ENCODE data around the gene FAM98C. TPM values are rescaled to one million over a fixed set of nuclear protein-coding genes. Genes with fewer than 3 reads are reported as not detected.

FAM98C gene
- total and polyA plus RNA-seq, 2 experiments from 2014 or later = 13.8 to 27.3 TPM

DNA sequence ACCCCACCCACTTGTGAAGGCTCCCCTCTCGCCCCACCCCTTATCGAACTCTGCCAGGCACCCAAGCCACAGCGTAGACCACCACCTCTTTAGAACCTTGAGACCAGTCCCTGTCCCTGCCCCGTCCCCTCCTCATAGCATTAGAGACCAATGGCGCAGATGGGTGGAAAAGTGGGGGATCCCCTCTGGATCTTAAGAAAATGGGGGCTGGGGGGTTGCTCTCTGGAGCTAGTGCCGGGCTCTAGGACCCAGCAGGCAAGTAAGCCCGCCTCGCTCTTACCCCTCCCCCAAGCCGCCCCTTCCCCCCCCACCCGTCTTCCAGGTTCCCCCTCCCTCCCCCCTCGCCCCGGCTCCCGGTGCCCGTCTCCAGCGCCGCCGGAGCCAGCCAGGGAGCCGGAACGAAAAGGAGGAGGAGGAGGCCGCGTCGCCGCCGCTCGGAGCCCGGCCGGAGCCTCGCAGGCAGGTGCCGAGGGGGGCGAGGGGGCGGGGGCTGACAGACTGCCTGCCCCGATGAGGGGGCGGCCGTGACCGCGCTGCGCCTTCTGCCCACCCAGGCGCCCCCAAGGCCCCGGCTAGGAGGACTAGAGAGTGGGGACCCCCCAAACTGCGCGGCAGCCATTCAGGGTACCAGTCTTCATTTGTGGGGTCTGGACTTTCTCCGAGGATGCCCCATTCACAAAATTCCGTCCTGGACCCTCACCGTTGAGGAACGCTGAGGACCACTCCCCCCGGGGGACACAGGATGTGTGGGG lies 14.4 kb upstream of the FAM98C start, which contains the start of gene SPRED3:
Gene SPRED3, plus strand, starts transcription at position 349 of the 752 bp plus-strand sequence. CDS start 1,606 bp downstream, outside the sequence.
- Histone ChIP-seq H4K20me1 (ENCODE audit: insufficient read depth) (no peaks in the 10 kb centered on the region), H3K4me2 (ENCODE audit: unreplicated experiment) (peak within 1 kb of the TSS; percentile 88), H2AFZ (peak within 1 kb of the TSS; percentile 86), H3F3A (ENCODE audit: insufficient read depth) (0 out of 2 replicates have a peak, but pooled peaks cover 10% of the 10 kb centered on the region), H3K9me3 (ENCODE audit: low read depth) (no peaks in the 10 kb centered on the region), H3K9me2 (ENCODE audit: insufficient read depth) (no peaks in the 10 kb centered on the region), H3K27ac (peak within 1 kb of the TSS; percentile 68), H3K79me2 (ENCODE audit: insufficient read depth) (no peaks in the 10 kb centered on the region), H3K4me1 (ENCODE audit: insufficient read depth) (peaks cover 14% of the 10 kb centered on the region), H3K9ac (peak within 1 kb of the TSS; percentile 78), H3K36me3 (ENCODE audit: low read depth) (no peaks in the 10 kb centered on the region), H3K4me3 (peak within 1 kb of the TSS; percentile 93), H3K27me3 (replicated peaks; ENCODE audit: insufficient read depth) (no peaks in the 10 kb centered on the region)
- TF ChIP-seq EZH2 (IDR thresholded peaks at IDR 0.05; ENCODE audit: insufficient read depth, poor library complexity, severe bottlenecking) = no peak
- TF ChIP-seq EZH2phosphoT487 (IDR thresholded peaks at IDR 0.05; ENCODE audit: insufficient read depth, low read depth) = no peak
- in situ Hi-C loops (cut with MboI) = no loop called here
- peak; percentile 74 for DNase-seq
- WGBS, 2 experiments (ENCODE audit: low coverage in 1 of 2, low lambda C conversion rate in 2 of 2, missing lambda C conversion rate in 2 of 2) = 1 to 2% methylated on average over 10 to 43 of the region's 46 CpGs

DNA sequence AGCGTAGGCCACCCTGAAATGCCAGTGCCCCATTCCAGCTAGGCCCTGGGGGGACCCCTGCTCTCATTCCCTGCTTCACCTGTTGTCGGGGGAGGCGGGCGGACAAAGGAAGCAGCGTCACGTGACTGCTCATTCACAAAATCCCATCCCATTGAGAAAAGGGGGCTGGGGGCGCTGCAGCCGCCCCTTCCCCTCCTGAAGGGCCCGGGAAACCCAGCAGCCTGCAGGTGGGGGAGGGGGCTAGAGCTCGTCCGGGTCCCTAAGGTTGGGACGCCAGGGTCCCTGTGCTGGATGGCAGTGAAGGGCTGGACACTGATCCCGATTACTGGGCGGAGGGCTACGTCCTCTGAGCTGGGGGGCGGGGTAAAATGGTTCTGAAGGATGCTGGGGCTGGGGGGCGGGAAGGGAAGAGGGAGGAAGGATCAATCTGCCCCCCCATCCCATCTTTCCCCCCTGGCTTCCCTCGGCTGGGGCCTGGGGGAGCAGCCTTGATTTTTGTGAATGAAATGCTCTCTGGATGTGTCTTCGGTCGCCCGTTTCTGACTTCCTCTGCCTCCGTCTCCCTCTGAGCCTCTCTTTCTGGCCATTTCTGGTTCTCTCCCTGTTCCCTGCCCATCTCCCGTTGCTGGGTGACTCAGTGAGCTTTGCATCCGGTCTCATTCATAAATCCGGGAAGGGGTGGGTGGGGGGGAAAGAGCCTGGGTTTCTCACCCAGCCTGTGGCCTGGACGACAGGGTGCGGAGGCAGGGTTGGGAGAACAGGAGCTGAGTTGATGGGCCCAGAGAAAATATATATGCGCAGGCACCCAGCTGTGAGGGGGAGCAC lies 13.6 kb upstream of the FAM98C start:
- in situ Hi-C loops (cut with MboI) = no loop called here
- DNase-seq = peak; percentile 91

DNA sequence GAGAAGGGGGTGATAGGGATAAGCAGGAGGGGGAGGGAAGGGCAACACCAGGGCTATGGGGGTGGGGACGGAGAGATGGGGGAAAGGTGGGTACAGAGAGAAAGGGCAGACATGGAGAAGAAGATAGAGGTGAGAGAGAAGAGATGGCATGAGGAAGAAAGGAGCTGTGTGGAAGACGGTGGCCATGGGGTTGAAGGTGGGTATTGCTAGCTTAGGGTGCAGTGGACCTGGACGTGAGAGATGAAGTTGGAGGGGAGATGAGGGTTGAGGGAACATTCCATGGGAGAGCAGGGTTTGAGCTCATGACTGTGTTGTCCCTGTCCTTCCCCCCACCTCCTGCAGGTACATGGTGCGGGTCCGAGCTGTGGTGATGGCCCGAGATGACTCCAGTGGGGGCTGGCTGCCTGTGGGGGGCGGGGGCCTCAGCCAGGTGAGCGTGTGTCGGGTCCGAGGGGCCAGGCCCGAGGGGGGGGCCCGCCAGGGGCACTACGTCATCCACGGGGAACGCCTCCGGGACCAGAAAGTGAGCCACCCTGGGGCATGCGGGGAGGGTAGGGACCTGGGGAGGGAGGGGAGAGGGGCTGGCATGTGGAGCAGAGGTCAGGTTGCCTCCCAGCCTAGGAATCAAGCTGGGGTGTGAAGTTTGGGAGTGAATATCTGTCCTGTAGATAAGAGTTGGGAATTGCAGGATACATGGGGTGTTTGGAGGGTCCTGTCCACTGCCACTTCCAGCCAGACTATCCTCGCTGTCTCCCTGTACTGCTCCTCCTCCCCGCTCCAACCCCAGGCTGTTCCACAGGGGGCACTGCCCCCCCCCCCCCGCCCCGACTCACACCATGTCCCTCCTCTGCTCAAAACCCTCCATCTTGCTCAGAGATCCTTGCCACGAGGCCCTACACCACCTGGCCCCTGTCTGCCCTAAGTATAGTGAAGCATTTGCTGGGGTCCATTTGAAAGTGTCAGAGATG lies 12.7 kb upstream of the FAM98C start:
- in situ Hi-C loops (cut with MboI) = no loop called here
- Histone ChIP-seq H3K9ac (peak overlapping the region; percentile 78), H3K27ac (peak overlapping the region; percentile 28; the same call in 1 of the 2 replicates), H3K4me2 (ENCODE audit: unreplicated experiment) (peak overlapping the region; percentile 50), H4K20me1 (ENCODE audit: insufficient read depth) (no peaks in the 10 kb centered on the region), H3K36me3 (ENCODE audit: low read depth) (no peaks in the 10 kb centered on the region), H3K4me3 (peak overlapping the region; percentile 93), H3K9me3 (ENCODE audit: low read depth) (no peaks in the 10 kb centered on the region), H2AFZ (no peak overlapping the region), H3K79me2 (ENCODE audit: insufficient read depth) (no peaks in the 10 kb centered on the region), H3K9me2 (ENCODE audit: insufficient read depth) (no peaks in the 10 kb centered on the region), H3F3A (ENCODE audit: insufficient read depth) (0 out of 2 replicates have a peak, but pooled peaks cover 10% of the 10 kb centered on the region), H3K27me3 (replicated peaks; ENCODE audit: insufficient read depth) (no peaks in the 10 kb centered on the region), H3K4me1 (ENCODE audit: insufficient read depth) (peaks cover 14% of the 10 kb centered on the region)
- no peak for DNase-seq
- 14 to 44% methylated on average over 5 to 22 of the region's 22 CpGs for WGBS, 2 experiments (ENCODE audit: low coverage in 1 of 2, low lambda C conversion rate in 2 of 2, missing lambda C conversion rate in 2 of 2)
- no peak for TF ChIP-seq EZH2phosphoT487 (IDR thresholded peaks at IDR 0.05; ENCODE audit: insufficient read depth, low read depth)
- no peak for TF ChIP-seq EZH2 (IDR thresholded peaks at IDR 0.05; ENCODE audit: insufficient read depth, poor library complexity, severe bottlenecking)

More for the DNA sequence above, 13.6 kb upstream of the FAM98C start:
- Histone ChIP-seq H3K9ac (peak overlapping the region; percentile 78), H3F3A (ENCODE audit: insufficient read depth) (0 out of 2 replicates have a peak, but pooled peaks cover 10% of the 10 kb centered on the region), H2AFZ (peak overlapping the region; percentile 58), H3K79me2 (ENCODE audit: insufficient read depth) (no peaks in the 10 kb centered on the region), H3K4me2 (ENCODE audit: unreplicated experiment) (peak overlapping the region; percentile 86), H4K20me1 (ENCODE audit: insufficient read depth) (no peaks in the 10 kb centered on the region), H3K4me1 (ENCODE audit: insufficient read depth) (peaks cover 14% of the 10 kb centered on the region), H3K9me3 (ENCODE audit: low read depth) (no peaks in the 10 kb centered on the region), H3K9me2 (ENCODE audit: insufficient read depth) (no peaks in the 10 kb centered on the region), H3K27me3 (replicated peaks; ENCODE audit: insufficient read depth) (no peaks in the 10 kb centered on the region), H3K27ac (peak overlapping the region; percentile 68), H3K4me3 (peak overlapping the region; percentile 93), H3K36me3 (ENCODE audit: low read depth) (no peaks in the 10 kb centered on the region)
- 1 to 6% methylated on average over 20 to 28 of the region's 28 CpGs for whole genome bisulfite sequencing, 2 experiments (ENCODE audit: low coverage in 1 of 2, low lambda C conversion rate in 2 of 2, missing lambda C conversion rate in 2 of 2)
- TF ChIP-seq EZH2phosphoT487 (IDR thresholded peaks at IDR 0.05; ENCODE audit: insufficient read depth, low read depth) = no peak
- no peak for TF ChIP-seq EZH2 (IDR thresholded peaks at IDR 0.05; ENCODE audit: insufficient read depth, poor library complexity, severe bottlenecking)

Data from GM23248 (cell line).